T-helper 1 cell (primary cell): Measurements from ENCODE around the gene ZNF580.

Source experiments
- DNase-seq, 5 donors: peaks; one replicate each; pipeline ENCODE4 v3.0.0-alpha.2; 2012 to 2020

ZNF580 gene

GRCh38 chr19:55606471-55606787, 34.4 kb upstream of the ZNF580 start:
- DNase-seq, result no peak

GRCh38 chr19:55606817-55607216, 34.0 kb upstream of the ZNF580 start:
- no peak for DNase-seq

- DNase-seq, result no peak
These were observed 31.5 kb upstream of the ZNF580 start for GRCh38 chr19:55609326-55609725.

GRCh38 chr19:55611300-55611982, 29.4 kb upstream of the ZNF580 start:
- no peak for DNase-seq

GRCh38 chr19:55611983-55612645, 28.7 kb upstream of the ZNF580 start:
- DNase-seq, result no peak

GRCh38 chr19:55613396-55613795, 27.4 kb upstream of the ZNF580 start:
- no peak for DNase-seq

- DNase-seq, result no peak
These were observed 26.7 kb upstream of the ZNF580 start for GRCh38 chr19:55613930-55614710.

- no peak for DNase-seq
These were observed 25.9 kb upstream of the ZNF580 start for GRCh38 chr19:55614711-55615542.

- no peak for DNase-seq
These were observed 25.0 kb upstream of the ZNF580 start for GRCh38 chr19:55615543-55616394.

- DNase-seq, result no peak
These were observed 24.4 kb upstream of the ZNF580 start for GRCh38 chr19:55616395-55616875.

GRCh38 chr19:55617426-55617825, 23.4 kb upstream of the ZNF580 start:
- no peak for DNase-seq

GRCh38 chr19:55618426-55618825, 22.4 kb upstream of the ZNF580 start:
- no peak for DNase-seq

GRCh38 chr19:55619286-55619685, 21.5 kb upstream of the ZNF580 start:
- DNase-seq, result no peak

GRCh38 chr19:55620410-55621204, 20.2 kb upstream of the ZNF580 start:
- DNase-seq, result peak in 1 of 5 donors; percentile 24

GRCh38 chr19:55621205-55621672, 19.6 kb upstream of the ZNF580 start:
- DNase-seq, result no peak

- no peak for DNase-seq
These were observed 19.1 kb upstream of the ZNF580 start for GRCh38 chr19:55621673-55622231.

GRCh38 chr19:55622242-55622969, 18.4 kb upstream of the ZNF580 start:
- no peak for DNase-seq

- no peak for DNase-seq
These were observed 17.7 kb upstream of the ZNF580 start for GRCh38 chr19:55623130-55623529.

GRCh38 chr19:55623561-55623960, 17.2 kb upstream of the ZNF580 start:
- DNase-seq, result no peak
